Type B pancreatic cell (in vitro differentiated cells): Measurements from ENCODE around the gene KCP. TPM values are rescaled to one million over a fixed set of nuclear protein-coding genes. Genes with fewer than 3 reads are reported as not detected.

ENCODE experiments used
- DNase-seq: peaks from one replicate; pipeline ENCODE4 v3.0.0; 2021; ENCODE audit warnings: mixed read lengths; ENCODE audit not compliant: unreplicated experiment; ENCODE audit errors: extremely low spot score
- H3K27ac Mint-ChIP-seq: 2 replicates; pipeline ENCODE4 v1.8.0; 2021; ENCODE audit warnings: mild to moderate bottlenecking, mixed read lengths
- H3K27me3 Mint-ChIP-seq: 2 replicates; pipeline ENCODE4 v1.8.0; 2021; ENCODE audit warnings: mixed read lengths
- H3K36me3 Mint-ChIP-seq: 2 replicates; pipeline ENCODE4 v1.8.0; 2021; ENCODE audit warnings: mixed read lengths
- H3K4me1 Mint-ChIP-seq: one replicate; pipeline ENCODE4 v1.8.0; 2021; ENCODE audit warnings: mixed read lengths; ENCODE audit not compliant: unreplicated experiment
- H3K4me3 Mint-ChIP-seq: 2 replicates; pipeline ENCODE4 v1.8.0; 2021; ENCODE audit warnings: mild to moderate bottlenecking, mixed read lengths
- H3K9me3 Mint-ChIP-seq: 2 replicates; pipeline ENCODE4 v1.8.0; 2021; ENCODE audit warnings: mixed read lengths
- CTCF ChIP-seq: fragments of 200-600 bp; sonication (generic); conservative IDR thresholded peaks from 2 replicates; pipeline ENCODE4 v1.5.0; 2021; ENCODE audit warnings: antibody characterized with exemption, mild to moderate bottlenecking
- total RNA-seq: library from RNA; stranded (reverse); gene quantifications from 2 replicates; pipeline ENCODE4 v1.2.1, GENCODE V29; 2021; ENCODE audit warnings: low replicate concordance

Gene KCP
- total RNA-seq, 1 donor from 2014 or later, result 4.2 TPM

- peak; percentile 53 for DNase-seq
- TF ChIP-seq CTCF, result no peak
- H3K4me1 Mint-ChIP-seq, result peaks cover 6% of the 10 kb centered on the region
- no peak overlapping the region for H3K27ac Mint-ChIP-seq
- no peaks in the 10 kb centered on the region for H3K9me3 Mint-ChIP-seq
- H3K36me3 Mint-ChIP-seq, result no peaks in the 10 kb centered on the region
- no peak overlapping the region for H3K4me3 Mint-ChIP-seq
- H3K27me3 Mint-ChIP-seq, result peaks cover 34% of the 10 kb centered on the region
These were observed 22.3 kb upstream of the KCP start for GRCh38 chr7:128932862-128933179.

GRCh38 chr7:128931965-128932861, 21.7 kb upstream of the KCP start:
- peaks cover 30% of the 10 kb centered on the region for H3K27me3 Mint-ChIP-seq
- peaks cover 5% of the 10 kb centered on the region for H3K4me1 Mint-ChIP-seq
- no peak overlapping the region for H3K27ac Mint-ChIP-seq
- DNase-seq, result peak; percentile 59
- no peaks in the 10 kb centered on the region for H3K36me3 Mint-ChIP-seq
- H3K4me3 Mint-ChIP-seq, result no peak overlapping the region
- H3K9me3 Mint-ChIP-seq, result no peaks in the 10 kb centered on the region
- no peak for TF ChIP-seq CTCF

GRCh38 chr7:128931190-128931798, 20.8 kb upstream of the KCP start:
- H3K4me3 Mint-ChIP-seq, result no peak overlapping the region
- no peaks in the 10 kb centered on the region for H3K36me3 Mint-ChIP-seq
- H3K27me3 Mint-ChIP-seq, result peaks cover 22% of the 10 kb centered on the region
- no peak overlapping the region for H3K27ac Mint-ChIP-seq
- DNase-seq, result peak; percentile 58
- no peak for TF ChIP-seq CTCF
- H3K4me1 Mint-ChIP-seq, result no peaks in the 10 kb centered on the region
- H3K9me3 Mint-ChIP-seq, result no peaks in the 10 kb centered on the region

GRCh38 chr7:128928882-128929788, 18.6 kb upstream of the KCP start:
- Mint-ChIP-seq H3K27ac (no peak overlapping the region), H3K9me3 (no peaks in the 10 kb centered on the region), H3K4me3 (no peak overlapping the region), H3K36me3 (no peaks in the 10 kb centered on the region), H3K4me1 (no peaks in the 10 kb centered on the region), H3K27me3 (peaks cover 18% of the 10 kb centered on the region)
- no peak for TF ChIP-seq CTCF
- no peak for DNase-seq

- Mint-ChIP-seq H3K27ac (no peak overlapping the region), H3K4me1 (no peaks in the 10 kb centered on the region), H3K9me3 (no peaks in the 10 kb centered on the region), H3K4me3 (no peak overlapping the region), H3K36me3 (no peaks in the 10 kb centered on the region), H3K27me3 (peaks cover 18% of the 10 kb centered on the region)
- no peak for DNase-seq
- no peak for TF ChIP-seq CTCF
These were observed 17.8 kb upstream of the KCP start for GRCh38 chr7:128928159-128928813.
